Suppressor macrophage (primary cell): ENCODE data around the gene ZFAND3.
"Not testable (repeated sequence)": the region's sequence is repeated elsewhere in the genome, so short reads cannot be mapped to it uniquely, and the experiment has no call there.

ENCODE experiments used
- DNase-seq, 4 experiments: peaks; one replicate each; pipeline ENCODE4 v3.0.0-alpha.2; 2020 to 2022

ZFAND3 gene

DNA sequence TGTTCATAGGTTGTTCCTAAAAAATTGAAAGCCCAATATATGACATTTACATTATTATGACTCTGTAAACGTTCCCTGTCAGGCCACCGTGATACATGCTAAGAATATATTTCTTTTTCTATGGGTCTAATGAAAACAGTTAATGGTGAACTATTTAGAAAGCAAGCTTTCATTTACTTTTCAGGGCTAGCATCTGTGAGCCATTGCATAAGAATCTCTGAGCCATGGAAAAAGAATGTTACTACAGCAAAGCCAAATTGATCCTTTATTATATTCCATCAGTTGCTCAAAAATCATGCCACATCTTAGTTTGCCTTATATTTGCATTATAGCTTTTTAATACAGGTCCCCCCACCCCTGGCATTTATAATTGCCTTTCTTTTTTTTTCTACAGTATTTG, 275.5 kb downstream of the ZFAND3 start:
- DNase-seq: no peak

GRCh38 chr6:38099221-38099620, 279.7 kb downstream of the ZFAND3 start:
- no peak for DNase-seq

GRCh38 chr6:38100380-38100779, 280.9 kb downstream of the ZFAND3 start:
- no peak for DNase-seq

DNA sequence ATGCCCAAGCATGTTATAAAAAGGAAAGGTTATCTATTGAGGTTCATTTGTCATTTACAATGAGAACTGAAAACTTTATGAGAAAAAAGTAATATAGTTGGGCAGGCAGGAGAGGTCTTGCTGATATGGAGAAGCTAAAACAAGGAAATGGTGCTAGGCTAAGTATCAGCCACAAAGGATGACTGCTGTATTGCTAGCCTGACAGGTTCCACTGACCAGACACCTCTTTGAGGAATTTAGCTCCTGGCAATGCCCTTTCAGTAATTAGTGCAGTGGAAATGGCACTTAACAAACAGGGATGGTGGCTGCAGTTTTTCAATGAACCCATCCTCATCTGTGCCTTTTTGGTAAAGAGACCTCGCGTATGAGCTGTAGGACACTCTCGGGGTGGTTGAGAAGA, 284.4 kb downstream of the ZFAND3 start:
- no peak for DNase-seq

GRCh38 chr6:38105066-38105465, 285.5 kb downstream of the ZFAND3 start:
- no peak for DNase-seq

DNA sequence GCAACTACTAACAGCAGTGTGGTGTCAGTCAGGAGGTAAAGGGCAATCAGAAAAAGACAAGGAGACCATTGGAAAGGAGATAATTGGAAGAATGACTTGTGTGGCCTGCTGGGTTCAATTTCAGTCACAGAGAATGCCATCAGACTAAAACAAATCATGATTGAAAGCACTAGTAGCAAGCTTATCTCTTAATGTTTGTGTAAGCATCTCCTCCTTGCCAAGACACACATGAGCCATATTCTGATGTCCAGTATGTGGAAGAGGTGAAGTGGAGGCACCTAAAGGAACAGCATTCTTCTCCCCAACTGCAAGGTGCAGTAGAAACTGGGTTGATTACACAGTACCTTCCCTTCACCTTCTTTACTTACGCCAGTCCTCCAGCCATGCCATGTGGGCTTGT, 287.5 kb downstream of the ZFAND3 start:
- DNase-seq: no peak

DNA sequence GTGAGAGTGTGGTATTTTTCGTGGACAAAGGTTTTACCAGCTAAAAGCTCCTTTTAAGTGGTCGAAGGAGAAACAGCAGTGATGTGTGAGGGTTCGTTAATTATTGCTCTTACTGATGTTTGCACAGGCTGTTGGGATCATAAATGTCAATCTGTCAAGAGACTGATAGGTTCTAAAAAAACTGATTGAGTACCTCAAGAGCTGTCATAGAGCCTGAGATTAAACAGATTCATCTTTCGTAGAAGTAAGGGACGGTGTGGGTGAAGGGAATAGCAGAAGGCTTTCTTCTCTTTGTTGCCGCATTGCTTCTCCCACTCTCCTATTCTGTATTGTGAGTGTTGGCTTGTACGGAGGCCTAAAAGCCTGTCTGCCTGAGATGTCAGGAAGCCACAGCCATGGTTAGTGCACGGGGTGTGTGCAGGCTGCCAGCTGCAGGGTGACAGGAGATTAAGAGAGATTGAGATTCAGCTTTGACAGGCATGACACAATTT, 291.0 kb downstream of the ZFAND3 start:
- no peak for DNase-seq

DNA sequence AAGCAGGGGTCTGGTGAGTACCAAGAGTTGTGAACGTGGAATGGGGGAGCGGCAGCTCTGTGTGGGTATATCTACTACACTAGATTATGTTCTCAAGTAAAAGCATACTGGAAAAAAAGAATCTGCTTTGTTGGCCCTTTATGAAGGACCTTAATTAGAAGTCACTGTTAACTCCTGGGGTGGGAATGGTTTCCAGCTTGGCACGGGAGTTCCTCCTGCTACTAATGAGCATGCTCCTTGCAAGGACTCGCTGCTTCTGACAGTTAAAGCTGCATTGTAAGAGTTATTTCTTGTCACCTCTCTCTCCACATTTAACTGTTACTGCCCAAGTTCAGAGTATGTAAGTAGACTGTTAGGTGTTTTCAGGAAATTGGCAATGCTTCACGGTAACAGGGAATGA, 292.7 kb downstream of the ZFAND3 start:
- DNase-seq: no peak

DNA sequence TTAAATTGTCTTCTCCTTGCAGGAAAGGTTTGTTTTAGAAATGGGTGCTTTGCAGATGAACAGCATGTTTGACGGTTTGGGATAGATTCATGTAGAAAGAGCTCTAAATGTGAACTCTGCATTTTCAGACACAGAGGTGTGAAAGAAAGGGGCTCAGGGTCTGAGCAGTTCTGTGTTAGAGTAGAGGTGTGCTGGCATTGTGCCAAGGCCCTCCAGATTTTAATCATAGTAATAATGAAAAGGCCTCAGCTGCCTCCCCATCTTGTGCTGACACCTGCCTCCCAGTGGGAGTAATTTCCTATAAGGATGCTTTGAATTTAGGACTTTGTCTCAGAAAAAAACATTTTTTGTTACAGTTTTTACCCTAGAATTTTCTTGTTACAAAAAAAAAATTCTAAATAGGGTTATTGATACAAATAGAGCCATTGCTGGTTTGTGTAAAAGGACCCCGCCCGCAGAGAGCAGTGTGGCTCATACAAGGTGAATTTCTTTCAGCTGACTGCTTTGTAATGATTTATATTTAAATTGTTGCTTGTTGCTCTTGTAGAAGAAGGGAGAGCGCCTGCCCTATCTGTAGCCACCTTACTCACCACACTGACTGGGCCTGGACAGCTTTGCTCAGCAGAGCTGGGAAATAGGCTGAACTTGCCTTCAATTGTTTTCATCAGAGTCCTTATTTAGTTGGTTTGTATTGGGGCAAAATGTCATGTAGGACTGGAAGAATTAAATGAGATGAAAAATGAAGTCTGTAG, 294.5 kb downstream of the ZFAND3 start:
- DNase-seq: no peak

DNA sequence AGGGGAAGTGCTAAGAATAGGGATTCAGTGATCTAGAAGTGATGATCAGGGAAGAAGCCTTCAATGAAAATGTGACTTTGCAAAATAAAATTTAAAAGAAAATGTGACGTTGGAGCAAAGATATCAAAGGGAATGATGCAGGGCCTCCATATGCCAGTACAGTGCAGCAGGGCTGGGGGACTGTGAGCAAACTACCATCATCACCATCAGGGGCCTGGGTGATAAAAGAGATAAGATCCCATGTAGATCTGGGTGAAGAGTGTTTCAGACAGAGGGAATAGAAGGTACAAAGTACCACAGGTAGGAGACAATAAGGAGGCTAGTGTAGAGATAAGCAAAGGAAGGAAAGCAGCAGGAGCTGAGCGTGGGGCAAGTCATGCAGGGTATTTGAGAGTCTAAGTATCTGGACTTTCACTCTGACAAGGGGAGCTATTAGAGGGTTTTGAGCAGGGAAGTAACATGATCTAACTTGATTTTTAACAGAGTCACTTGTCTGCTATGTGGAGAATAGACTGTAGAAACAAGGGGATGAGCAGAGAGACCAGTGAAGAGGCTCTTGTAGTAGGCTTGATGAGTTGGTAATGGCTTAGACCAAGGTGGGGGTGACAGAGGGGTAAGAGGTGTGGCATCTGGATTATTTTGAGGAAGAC, 295.6 kb downstream of the ZFAND3 start:
- no peak for DNase-seq

- DNase-seq: no peak
Observed at GRCh38 chr6:38115626-38116008, 296.1 kb downstream of the ZFAND3 start.

- DNase-seq: no peak
Observed at GRCh38 chr6:38116248-38116647, 296.7 kb downstream of the ZFAND3 start.

DNA sequence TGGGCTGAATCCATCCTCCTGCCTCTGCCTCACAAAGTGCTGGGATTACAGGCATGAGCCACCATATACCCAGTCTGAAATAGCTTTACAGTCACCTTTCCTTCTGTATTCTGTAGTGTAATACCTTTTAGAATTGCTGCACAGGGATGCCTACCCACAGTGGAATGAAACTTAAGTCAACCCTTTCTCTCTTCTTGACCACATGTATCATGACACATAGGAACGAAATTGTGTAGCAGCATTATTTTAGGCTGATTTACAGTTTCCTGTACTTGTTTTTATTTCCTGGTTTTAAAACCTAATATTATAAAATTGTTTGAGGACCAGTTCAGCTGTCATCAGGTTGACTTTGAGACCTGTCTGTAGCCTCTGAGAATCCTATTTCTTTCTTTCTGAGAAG, 297.8 kb downstream of the ZFAND3 start:
- no peak for DNase-seq

DNA sequence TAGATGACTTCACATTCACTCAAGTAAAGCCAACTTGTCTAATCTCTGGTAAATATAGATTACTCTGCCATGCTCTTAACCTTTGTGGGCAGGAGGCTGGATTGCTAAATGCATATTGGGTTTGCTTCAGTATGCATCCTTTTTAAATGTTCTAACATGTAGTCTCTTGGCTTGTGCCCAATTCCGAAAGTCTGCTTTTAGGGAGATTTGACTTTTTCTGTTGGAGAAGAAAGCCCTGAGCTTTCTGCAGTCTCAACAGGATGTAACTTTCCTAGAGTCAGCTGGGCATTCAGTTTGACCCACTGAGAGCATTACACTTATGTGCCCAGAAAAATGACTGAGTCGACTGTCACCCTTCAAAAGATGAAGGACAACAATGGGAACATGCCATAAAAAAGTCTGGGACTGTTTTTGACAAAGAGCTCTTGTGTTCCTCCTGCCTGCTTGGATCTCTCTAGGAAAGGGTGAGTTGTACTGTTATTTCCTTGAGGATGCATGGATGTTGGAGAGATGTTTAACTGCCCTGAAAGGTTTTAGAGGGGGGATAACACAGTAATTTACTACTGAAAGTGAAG, 299.4 kb downstream of the ZFAND3 start:
- DNase-seq: no peak

DNA sequence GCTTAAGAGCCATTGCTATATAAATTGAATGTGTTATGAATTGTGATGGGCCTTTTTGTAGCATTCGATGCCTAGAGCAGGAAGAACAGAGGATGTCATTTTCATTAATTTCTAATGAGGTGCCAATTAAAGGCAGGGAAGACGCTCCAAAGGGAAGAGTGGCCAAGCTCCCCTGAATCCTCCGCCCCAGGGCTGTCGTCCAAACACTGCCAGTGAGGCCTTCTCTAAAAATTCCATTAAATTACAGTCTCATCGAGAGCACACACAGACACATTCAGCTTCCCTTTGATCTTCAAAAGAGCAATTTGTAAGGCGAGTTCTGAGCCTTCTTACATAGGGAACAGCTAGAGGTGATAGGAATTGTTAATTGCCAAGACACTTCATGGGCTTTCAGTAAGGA, 300.0 kb downstream of the ZFAND3 start:
- no peak for DNase-seq

DNA sequence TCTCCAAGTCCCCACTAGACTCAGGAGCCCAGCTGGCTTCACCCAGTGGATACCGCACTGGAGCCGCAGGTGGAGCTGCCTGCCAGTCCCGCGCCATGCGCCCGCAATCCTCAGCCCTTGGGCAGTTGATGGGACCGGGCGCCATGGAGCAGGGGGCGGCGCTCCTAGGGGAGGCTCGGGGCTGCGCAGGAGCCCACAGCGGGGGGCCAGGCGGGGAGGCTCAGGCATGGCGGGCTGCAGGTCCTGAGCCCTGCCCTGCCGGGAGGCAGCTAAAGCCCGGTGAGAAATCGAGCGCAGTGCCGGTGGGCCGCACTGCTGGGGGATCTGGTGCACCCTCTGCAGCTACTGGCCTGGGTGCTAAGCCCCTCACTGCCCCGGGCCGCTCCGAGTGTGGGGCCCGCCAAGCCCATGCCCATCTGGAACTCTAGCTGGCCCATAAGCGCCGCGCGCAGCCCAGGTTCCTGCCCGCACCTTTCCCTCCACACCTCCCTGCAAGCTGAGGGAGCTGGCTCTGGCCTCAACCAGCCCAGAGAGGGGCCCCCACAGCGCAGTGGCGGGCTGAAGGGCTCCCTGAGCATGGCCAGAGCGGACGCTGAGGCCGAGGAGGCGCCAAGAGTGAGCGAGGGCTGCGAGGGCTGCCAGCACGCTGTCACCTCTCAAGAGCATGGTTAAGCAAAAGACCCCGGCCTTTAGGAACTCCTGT, 304.8 kb downstream of the ZFAND3 start:
- not testable (repeated sequence) for DNase-seq

DNA sequence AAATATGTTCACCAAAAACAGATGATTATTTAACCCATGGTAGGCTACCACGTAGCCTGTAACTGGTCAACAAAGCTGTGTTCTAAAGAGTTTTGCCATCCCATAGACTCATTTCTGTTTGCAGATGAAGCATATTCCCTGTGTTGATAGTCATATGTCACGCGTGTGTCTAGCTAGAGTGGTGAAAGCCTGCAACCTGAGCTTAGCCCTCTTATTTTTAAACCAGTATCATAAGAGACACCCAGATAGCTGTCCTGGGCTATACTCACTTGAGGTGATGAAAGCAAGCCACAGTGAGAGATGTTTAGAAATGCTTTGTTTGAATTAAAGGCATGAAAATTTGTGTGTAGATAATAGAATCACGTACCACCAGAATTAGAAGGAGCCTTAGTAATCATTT, 307.8 kb downstream of the ZFAND3 start:
- no peak for DNase-seq

DNA sequence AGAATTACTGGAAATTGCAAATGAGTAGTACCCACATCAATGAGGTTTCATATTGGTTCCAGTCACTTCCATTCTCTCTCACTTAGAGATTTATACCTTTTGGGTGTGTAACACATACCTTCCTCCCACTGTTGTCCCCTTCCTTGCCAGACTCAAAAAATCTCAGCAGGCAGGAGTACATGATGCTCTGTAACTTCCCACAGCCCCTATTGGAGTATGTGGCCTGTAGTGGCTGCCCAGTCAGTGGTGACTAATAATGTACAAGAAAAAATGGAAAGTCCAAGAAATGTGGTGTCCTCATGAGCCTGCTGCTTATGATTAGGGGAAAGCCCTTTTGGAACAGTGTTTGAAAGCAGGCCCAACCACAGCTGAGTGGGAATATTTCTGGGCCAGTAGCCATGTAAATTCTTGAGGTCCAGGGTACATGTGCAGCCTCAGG, 312.0 kb downstream of the ZFAND3 start:
- peak; percentile 5 to 35 (median 11) for DNase-seq

GRCh38 chr6:38133932-38134703, 314.6 kb downstream of the ZFAND3 start:
- no peak for DNase-seq

DNA sequence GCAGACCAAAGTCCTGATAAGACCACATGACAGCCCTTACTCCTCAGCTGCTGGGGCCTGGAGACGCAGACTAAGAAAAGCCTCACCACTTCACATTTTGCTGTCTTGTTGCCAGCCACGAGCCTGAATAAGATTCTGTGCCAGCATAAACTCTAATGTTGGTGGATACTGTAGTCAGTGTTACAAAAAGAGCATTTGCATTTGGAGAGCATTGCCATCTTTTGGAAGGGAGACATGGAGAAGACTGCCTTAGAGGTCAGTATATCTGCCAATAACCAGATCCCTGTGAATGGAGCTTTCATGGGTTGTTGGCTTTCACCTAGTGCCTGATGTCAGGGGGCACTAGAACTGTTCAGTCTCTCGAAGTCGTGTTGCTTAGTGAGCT, 315.2 kb downstream of the ZFAND3 start:
- DNase-seq: no peak

- no peak for DNase-seq
Observed at GRCh38 chr6:38136547-38136946, 317.0 kb downstream of the ZFAND3 start.

- DNase-seq: no peak
Observed at GRCh38 chr6:38137608-38138265, 318.2 kb downstream of the ZFAND3 start.
